Chondrocyte (in vitro differentiated cells): ENCODE measurements around the gene CCBE1. TPM values are rescaled to one million over a fixed set of nuclear protein-coding genes. Genes with fewer than 3 reads are reported as not detected.

ENCODE experiments used
- DNase-seq: peaks from one replicate; pipeline ENCODE4 v3.0.0; 2021; ENCODE audit warnings: mixed read lengths, low spot score
- H3K27ac Mint-ChIP-seq: one replicate; pipeline ENCODE4 v1.8.0; 2021; ENCODE audit warnings: mild to moderate bottlenecking, moderate library complexity, mixed read lengths; ENCODE audit not compliant: unreplicated experiment
- H3K27me3 Mint-ChIP-seq: 2 replicates; pipeline ENCODE4 v1.8.0; 2021; ENCODE audit warnings: low read depth, mixed read lengths
- H3K36me3 Mint-ChIP-seq: 2 replicates; pipeline ENCODE4 v1.8.0; 2021; ENCODE audit warnings: low read depth, mixed read lengths
- H3K4me1 Mint-ChIP-seq: 2 replicates; pipeline ENCODE4 v1.8.0; 2021; ENCODE audit warnings: low read depth, mild to moderate bottlenecking, mixed read lengths
- H3K4me3 Mint-ChIP-seq: one replicate; pipeline ENCODE4 v1.8.0; 2021; ENCODE audit warnings: mild to moderate bottlenecking, moderate library complexity, mixed read lengths; ENCODE audit not compliant: unreplicated experiment
- H3K9me3 Mint-ChIP-seq: 2 replicates; pipeline ENCODE4 v1.8.0; 2021; ENCODE audit warnings: low read depth, mixed read lengths
- CTCF ChIP-seq: fragments of 200-600 bp; sonication (generic); IDR thresholded peaks from 2 replicates; pipeline ENCODE4 v1.5.0; 2021; ENCODE audit warnings: antibody characterized with exemption, mild to moderate bottlenecking, moderate library complexity
- total RNA-seq: library from RNA; stranded (reverse); gene quantifications from 3 replicates; pipeline ENCODE4 v1.2.1, GENCODE V29; 2021

CCBE1 gene
- total RNA-seq, 1 donor from 2014 or later = 0.72 TPM

GRCh38 chr18:59629894-59630293 is 67.3 kb downstream of the CCBE1 start:
- Mint-ChIP-seq H3K36me3 (no peaks in the 10 kb centered on the region), H3K4me1 (peaks cover 2% of the 10 kb centered on the region), H3K4me3 (no peak overlapping the region), H3K9me3 (no peaks in the 10 kb centered on the region), H3K27ac (no peak overlapping the region), H3K27me3 (peaks cover 4% of the 10 kb centered on the region)
- DNase-seq = no peak
- TF ChIP-seq CTCF = no peak

GRCh38 chr18:59628995-59629394 is 68.2 kb downstream of the CCBE1 start:
- DNase-seq = no peak
- no peak for TF ChIP-seq CTCF

GRCh38 chr18:59627414-59627813 is 69.8 kb downstream of the CCBE1 start:
- Mint-ChIP-seq H3K4me3 (no peak overlapping the region), H3K4me1 (peaks cover 18% of the 10 kb centered on the region), H3K36me3 (no peaks in the 10 kb centered on the region), H3K9me3 (no peaks in the 10 kb centered on the region), H3K27me3 (peaks cover 4% of the 10 kb centered on the region), H3K27ac (no peak overlapping the region)
- no peak for TF ChIP-seq CTCF
- no peak for DNase-seq

More at GRCh38 chr18:59628995-59629394, 68.2 kb downstream of the CCBE1 start:
- H3K27ac Mint-ChIP-seq = no peak overlapping the region
- peaks cover 8% of the 10 kb centered on the region for H3K4me1 Mint-ChIP-seq
- H3K27me3 Mint-ChIP-seq = peaks cover 4% of the 10 kb centered on the region
- H3K36me3 Mint-ChIP-seq = no peaks in the 10 kb centered on the region
- H3K9me3 Mint-ChIP-seq = no peaks in the 10 kb centered on the region
- no peak overlapping the region for H3K4me3 Mint-ChIP-seq

GRCh38 chr18:59624369-59624765 is 72.9 kb downstream of the CCBE1 start:
- peaks cover 12% of the 10 kb centered on the region for H3K27me3 Mint-ChIP-seq
- TF ChIP-seq CTCF = no peak
- no peak overlapping the region for H3K27ac Mint-ChIP-seq
- H3K4me1 Mint-ChIP-seq = peaks cover 15% of the 10 kb centered on the region
- no peaks in the 10 kb centered on the region for H3K36me3 Mint-ChIP-seq
- no peak for DNase-seq
- no peak overlapping the region for H3K4me3 Mint-ChIP-seq
- no peaks in the 10 kb centered on the region for H3K9me3 Mint-ChIP-seq

GRCh38 chr18:59623456-59624368 is 73.5 kb downstream of the CCBE1 start:
- no peak for DNase-seq
- peaks cover 15% of the 10 kb centered on the region for H3K4me1 Mint-ChIP-seq
- no peak for TF ChIP-seq CTCF

More at GRCh38 chr18:59623456-59624368, 73.5 kb downstream of the CCBE1 start:
- H3K9me3 Mint-ChIP-seq = no peaks in the 10 kb centered on the region
- no peak overlapping the region for H3K4me3 Mint-ChIP-seq
- H3K27ac Mint-ChIP-seq = no peak overlapping the region
- H3K36me3 Mint-ChIP-seq = no peaks in the 10 kb centered on the region
- peaks cover 9% of the 10 kb centered on the region for H3K27me3 Mint-ChIP-seq
